DOHH2 (cell line): ENCODE data around the gene LRPPRC.

Experiments
- H3F3A ChIP-seq: fragments of 200-600 bp; sonication (generic), shearing (Covaris generic); 2 replicates; pipeline ENCODE4 v1.6.0; 2016; ENCODE audit warnings: antibody characterized with exemption, mild to moderate bottlenecking; ENCODE audit not compliant: control insufficient read depth, insufficient read depth
- H3K27ac ChIP-seq: fragments of 200-600 bp; sonication (generic); 2 replicates; pipeline ENCODE4 v1.5.1; 2014; ENCODE audit warnings: low read depth, mild to moderate bottlenecking, low read length, moderate library complexity
- H3K27me3 ChIP-seq: fragments of 200-600 bp; sonication (generic); 2 replicates; pipeline ENCODE4 v1.6.1; 2014; ENCODE audit warnings: mild to moderate bottlenecking, low read length, mixed read lengths; ENCODE audit not compliant: control insufficient read depth
- H3K36me3 ChIP-seq: fragments of 200-600 bp; sonication (generic); 2 replicates; pipeline ENCODE4 v1.6.1; 2014; ENCODE audit warnings: mild to moderate bottlenecking, low read length, moderate library complexity, mixed read lengths; ENCODE audit not compliant: control insufficient read depth
- H3K4me1 ChIP-seq: fragments of 200-600 bp; sonication (generic); 2 replicates; pipeline ENCODE4 v1.6.1; 2014; ENCODE audit warnings: mild to moderate bottlenecking, low read length, mixed read lengths; ENCODE audit not compliant: control insufficient read depth
- H3K4me2 ChIP-seq: fragments of 200-600 bp; sonication (generic); 2 replicates; pipeline ENCODE4 v1.6.0; 2014; ENCODE audit warnings: mild to moderate bottlenecking, low read length, moderate library complexity
- H3K4me3 ChIP-seq: fragments of 200-600 bp; sonication (generic); 2 replicates; pipeline ENCODE4 v1.5.1; 2014; ENCODE audit warnings: mild to moderate bottlenecking, low read length, mixed read lengths
- H3K79me2 ChIP-seq: fragments of 200-600 bp; sonication (generic); 2 replicates; pipeline ENCODE4 v1.6.1; 2014; ENCODE audit warnings: mild to moderate bottlenecking, low read length, mixed read lengths; ENCODE audit not compliant: control insufficient read depth
- H3K9me2 ChIP-seq: fragments of 200-600 bp; sonication (generic); replicated peaks from 2 replicates; pipeline ENCODE4 v1.6.1; 2014; ENCODE audit warnings: mild to moderate bottlenecking, low read length, mixed read lengths; ENCODE audit not compliant: control insufficient read depth
- H3K9me3 ChIP-seq: fragments of 200-600 bp; sonication (generic); 2 replicates; pipeline ENCODE4 v1.6.1; 2014; ENCODE audit warnings: antibody characterized with exemption, low read length, mixed read lengths; ENCODE audit not compliant: control insufficient read depth, insufficient read depth
- H4K20me1 ChIP-seq: fragments of 200-600 bp; sonication (generic); 2 replicates; pipeline ENCODE4 v1.6.0; 2014; ENCODE audit warnings: low read depth, mild to moderate bottlenecking, antibody characterized with exemption, low read length, moderate library complexity; ENCODE audit not compliant: control insufficient read depth, insufficient read depth
- CTCF ChIP-seq: fragments of 200-600 bp; sonication (generic); IDR thresholded peaks from one replicate; pipeline ENCODE4 v1.5.1; 2014; ENCODE audit warnings: antibody characterized with exemption, mild to moderate bottlenecking, low read depth, low read length; ENCODE audit not compliant: poor library complexity, severe bottlenecking
- EZH2phosphoT487 ChIP-seq: fragments of 200-600 bp; sonication (generic); IDR thresholded peaks from 2 replicates; pipeline ENCODE4 v1.6.1; 2017; ENCODE audit warnings: borderline replicate concordance, mild to moderate bottlenecking, antibody characterized with exemption, low read length, moderate library complexity, mixed read lengths

Gene LRPPRC

GRCh38 chr2:43889416-43889815 lies 106.4 kb downstream of the LRPPRC start:
- H3K4me2 ChIP-seq = no peak overlapping the region
- H4K20me1 ChIP-seq = no peaks in the 10 kb centered on the region; the same call in 1 of the 2 replicates

GRCh38 chr2:43887176-43887575 lies 108.6 kb downstream of the LRPPRC start:
- no peak overlapping the region for H3K4me3 ChIP-seq
- no peak overlapping the region for H3K4me2 ChIP-seq
- no peaks in the 10 kb centered on the region for H3K4me1 ChIP-seq
- no peaks in the 10 kb centered on the region for H3K79me2 ChIP-seq
- no peak for TF ChIP-seq CTCF
- no peak for TF ChIP-seq EZH2phosphoT487
- H3F3A ChIP-seq = peaks cover 8% of the 10 kb centered on the region
- H4K20me1 ChIP-seq = no peaks in the 10 kb centered on the region; the same call in 1 of the 2 replicates
- peaks cover 49% of the 10 kb centered on the region for H3K36me3 ChIP-seq
- H3K27ac ChIP-seq = no peak overlapping the region
- no peaks in the 10 kb centered on the region for H3K9me2 ChIP-seq
- H3K9me3 ChIP-seq = no peaks in the 10 kb centered on the region
- no peaks in the 10 kb centered on the region for H3K27me3 ChIP-seq

More at GRCh38 chr2:43889416-43889815, 106.4 kb downstream of the LRPPRC start:
- peaks cover 72% of the 10 kb centered on the region for H3K36me3 ChIP-seq
- no peaks in the 10 kb centered on the region for H3K9me3 ChIP-seq
- TF ChIP-seq EZH2phosphoT487 (no peak), CTCF (no peak)
- H3K4me3 ChIP-seq = no peak overlapping the region
- no peaks in the 10 kb centered on the region for H3K4me1 ChIP-seq
- H3K27me3 ChIP-seq = no peaks in the 10 kb centered on the region
- peaks cover 9% of the 10 kb centered on the region for H3F3A ChIP-seq
- H3K9me2 ChIP-seq = no peaks in the 10 kb centered on the region
- no peak overlapping the region for H3K27ac ChIP-seq
- H3K79me2 ChIP-seq = no peaks in the 10 kb centered on the region

DNA sequence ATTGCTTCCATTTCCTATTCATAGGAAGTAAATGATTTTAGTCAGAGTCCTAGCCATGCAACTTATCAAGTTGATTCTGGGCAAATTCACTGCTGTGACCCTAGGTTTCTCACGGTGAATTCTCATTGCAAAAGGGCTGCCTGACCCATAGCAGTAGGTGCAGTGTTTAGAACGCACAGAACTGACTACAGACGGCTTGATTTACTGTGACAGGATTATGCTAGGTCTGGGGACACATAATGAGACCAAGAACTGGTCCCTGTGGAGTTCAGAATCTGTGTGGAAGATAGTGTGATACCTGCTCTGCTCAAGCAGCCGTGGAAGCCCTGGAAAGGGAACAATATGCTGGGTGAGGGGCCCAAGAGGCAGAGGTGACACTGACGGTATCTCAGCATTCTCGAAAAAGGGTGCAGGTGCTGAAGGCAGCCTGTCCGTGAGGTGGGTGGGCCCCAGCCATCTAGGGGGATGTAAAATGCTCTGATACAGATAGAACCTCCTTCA lies 110.6 kb downstream of the LRPPRC start:
- H3K4me2 ChIP-seq = no peak overlapping the region
- no peak overlapping the region for H3K27ac ChIP-seq
- H3K4me1 ChIP-seq = no peaks in the 10 kb centered on the region
- H3K4me3 ChIP-seq = no peak overlapping the region
- H3K27me3 ChIP-seq = no peaks in the 10 kb centered on the region
- no peak for TF ChIP-seq CTCF
- TF ChIP-seq EZH2phosphoT487 = no peak
- H4K20me1 ChIP-seq = no peaks in the 10 kb centered on the region; the same call in 1 of the 2 replicates
- H3K9me3 ChIP-seq = no peaks in the 10 kb centered on the region
- no peaks in the 10 kb centered on the region for H3K79me2 ChIP-seq
- peaks cover 9% of the 10 kb centered on the region for H3F3A ChIP-seq
- peaks cover 32% of the 10 kb centered on the region for H3K36me3 ChIP-seq
- no peaks in the 10 kb centered on the region for H3K9me2 ChIP-seq
